Activated naive CD4-positive, alpha-beta T cell treated with anti-CD3 and anti-CD28 coated beads for 36 hours (primary cell): ENCODE data around the gene THRB. TPM values are rescaled to one million over a fixed set of nuclear protein-coding genes. Genes with fewer than 3 reads are reported as not detected.

Experiments used
- CTCF ChIA-PET: fragments of 350-600 bp; sonication (Branson Sonifier 250); formaldehyde crosslinking; loops from one replicate; lab custom pipeline; 2021; ENCODE audit warnings: antibody characterized with exemption; lab: Charles Lee
- DNase-seq: peaks from one replicate; pipeline ENCODE4 v3.0.0-alpha.2; 2020
- H3K27ac Mint-ChIP-seq: one replicate; pipeline ENCODE4 v1.8.0; 2021; ENCODE audit warnings: mild to moderate bottlenecking, mixed read lengths
- H3K27me3 Mint-ChIP-seq: one replicate; pipeline ENCODE4 v1.8.0; 2021; ENCODE audit warnings: low read depth, mixed read lengths
- H3K36me3 Mint-ChIP-seq: one replicate; pipeline ENCODE4 v1.8.0; 2021; ENCODE audit warnings: low read depth, mixed read lengths
- H3K4me1 Mint-ChIP-seq: one replicate; pipeline ENCODE4 v1.8.0; 2021; ENCODE audit warnings: low read depth, mixed read lengths
- H3K4me3 Mint-ChIP-seq: one replicate; pipeline ENCODE4 v1.8.0; 2021; ENCODE audit warnings: mild to moderate bottlenecking, moderate library complexity, mixed read lengths
- H3K9me3 Mint-ChIP-seq: one replicate; pipeline ENCODE4 v1.8.0; 2021; ENCODE audit warnings: mixed read lengths
- intact Hi-C: fragments of 100-400 bp; cut with micrococcal nuclease; formaldehyde crosslinking; loops from one replicate; pipeline ENCODE4 v1.15.1; 2023
- total RNA-seq, 2 experiments: library from RNA; stranded (reverse); gene quantifications; one replicate each; pipeline ENCODE4 v1.2.3, GENCODE V29; 2021

The THRB gene
- total RNA-seq, 2 experiments from 2014 or later: not detected

- intact Hi-C loops: no loop called here
- H3K36me3 Mint-ChIP-seq: no peaks in the 10 kb centered on the region
- no peaks in the 10 kb centered on the region for H3K27me3 Mint-ChIP-seq
- H3K27ac Mint-ChIP-seq: no peak overlapping the region
- no peaks in the 10 kb centered on the region for H3K9me3 Mint-ChIP-seq
- H3K4me1 Mint-ChIP-seq: no peaks in the 10 kb centered on the region
- no peak overlapping the region for H3K4me3 Mint-ChIP-seq
- DNase-seq: no peak
- CTCF ChIA-PET: no interaction called here
Measured at GRCh38 chr3:24451461-24452099, 43.1 kb downstream of the THRB start.

- H3K4me1 Mint-ChIP-seq: no peaks in the 10 kb centered on the region
- no peaks in the 10 kb centered on the region for H3K36me3 Mint-ChIP-seq
- intact Hi-C loops: no loop called here
- H3K27me3 Mint-ChIP-seq: no peaks in the 10 kb centered on the region
- H3K27ac Mint-ChIP-seq: no peak overlapping the region
- no peak for DNase-seq
- no peak overlapping the region for H3K4me3 Mint-ChIP-seq
- no peaks in the 10 kb centered on the region for H3K9me3 Mint-ChIP-seq
- CTCF ChIA-PET: no interaction called here
Measured at GRCh38 chr3:24450160-24450907, 44.3 kb downstream of the THRB start.

- DNase-seq: no peak
- no peak overlapping the region for H3K4me3 Mint-ChIP-seq
- intact Hi-C loops: no loop called here
- H3K4me1 Mint-ChIP-seq: no peaks in the 10 kb centered on the region
- H3K9me3 Mint-ChIP-seq: no peaks in the 10 kb centered on the region
- H3K27me3 Mint-ChIP-seq: no peaks in the 10 kb centered on the region
- no peaks in the 10 kb centered on the region for H3K36me3 Mint-ChIP-seq
- H3K27ac Mint-ChIP-seq: no peak overlapping the region
- CTCF ChIA-PET: no interaction called here
Measured at GRCh38 chr3:24447836-24448235, 46.8 kb downstream of the THRB start.

- no peak overlapping the region for H3K4me3 Mint-ChIP-seq
- no peaks in the 10 kb centered on the region for H3K4me1 Mint-ChIP-seq
- no peaks in the 10 kb centered on the region for H3K9me3 Mint-ChIP-seq
- no peaks in the 10 kb centered on the region for H3K27me3 Mint-ChIP-seq
- H3K36me3 Mint-ChIP-seq: no peaks in the 10 kb centered on the region
- no peak overlapping the region for H3K27ac Mint-ChIP-seq
- no peak for DNase-seq
- CTCF ChIA-PET: no interaction called here
- intact Hi-C loops: no loop called here
Measured at GRCh38 chr3:24446032-24446431, 48.6 kb downstream of the THRB start.

GRCh38 chr3:24443476-24443875 lies 51.2 kb downstream of the THRB start:
- CTCF ChIA-PET: no interaction called here
- Mint-ChIP-seq H3K36me3 (no peaks in the 10 kb centered on the region), H3K4me1 (no peaks in the 10 kb centered on the region), H3K4me3 (no peak overlapping the region), H3K27ac (no peak overlapping the region), H3K27me3 (no peaks in the 10 kb centered on the region), H3K9me3 (no peaks in the 10 kb centered on the region)
- intact Hi-C loops: no loop called here
- no peak for DNase-seq

GRCh38 chr3:24440760-24441464 lies 53.7 kb downstream of the THRB start:
- Mint-ChIP-seq H3K9me3 (no peaks in the 10 kb centered on the region), H3K36me3 (no peaks in the 10 kb centered on the region), H3K4me1 (no peaks in the 10 kb centered on the region), H3K4me3 (no peak overlapping the region), H3K27me3 (no peaks in the 10 kb centered on the region), H3K27ac (no peak overlapping the region)
- CTCF ChIA-PET: no interaction called here
- intact Hi-C loops: no loop called here
- no peak for DNase-seq

GRCh38 chr3:24439021-24439420 lies 55.6 kb downstream of the THRB start:
- CTCF ChIA-PET: no interaction called here
- no peaks in the 10 kb centered on the region for H3K36me3 Mint-ChIP-seq
- DNase-seq: no peak
- H3K4me3 Mint-ChIP-seq: no peak overlapping the region
- no peaks in the 10 kb centered on the region for H3K9me3 Mint-ChIP-seq
- intact Hi-C loops: no loop called here
- H3K27ac Mint-ChIP-seq: no peak overlapping the region
- H3K27me3 Mint-ChIP-seq: no peaks in the 10 kb centered on the region
- no peaks in the 10 kb centered on the region for H3K4me1 Mint-ChIP-seq

- no peaks in the 10 kb centered on the region for H3K9me3 Mint-ChIP-seq
- no peaks in the 10 kb centered on the region for H3K27me3 Mint-ChIP-seq
- intact Hi-C loops: no loop called here
- no peaks in the 10 kb centered on the region for H3K36me3 Mint-ChIP-seq
- CTCF ChIA-PET: no interaction called here
- H3K4me3 Mint-ChIP-seq: no peak overlapping the region
- no peaks in the 10 kb centered on the region for H3K4me1 Mint-ChIP-seq
- H3K27ac Mint-ChIP-seq: no peak overlapping the region
- DNase-seq: no peak
Measured at GRCh38 chr3:24437326-24437725, 57.3 kb downstream of the THRB start.

GRCh38 chr3:24435584-24435983 lies 59.1 kb downstream of the THRB start:
- Mint-ChIP-seq H3K36me3 (no peaks in the 10 kb centered on the region), H3K4me3 (no peak overlapping the region), H3K27me3 (no peaks in the 10 kb centered on the region), H3K27ac (no peak overlapping the region), H3K4me1 (no peaks in the 10 kb centered on the region), H3K9me3 (no peaks in the 10 kb centered on the region)
- intact Hi-C loops: no loop called here
- CTCF ChIA-PET: no interaction called here
- DNase-seq: no peak

- no peaks in the 10 kb centered on the region for H3K36me3 Mint-ChIP-seq
- CTCF ChIA-PET: interaction anchor here (0.5 kb wide), 1 partner anchor 106 kb away, joined by 5 read pairs; no protein-coding TSS in a partner anchor
- no peaks in the 10 kb centered on the region for H3K27me3 Mint-ChIP-seq
- no peak overlapping the region for H3K4me3 Mint-ChIP-seq
- H3K27ac Mint-ChIP-seq: no peak overlapping the region
- H3K4me1 Mint-ChIP-seq: no peaks in the 10 kb centered on the region
- no peaks in the 10 kb centered on the region for H3K9me3 Mint-ChIP-seq
- no peak for DNase-seq
- intact Hi-C loops: no loop called here
Measured at GRCh38 chr3:24434651-24435050, 60.0 kb downstream of the THRB start.

- Mint-ChIP-seq H3K36me3 (no peaks in the 10 kb centered on the region), H3K27ac (no peak overlapping the region), H3K9me3 (no peaks in the 10 kb centered on the region), H3K4me3 (no peak overlapping the region), H3K27me3 (no peaks in the 10 kb centered on the region), H3K4me1 (no peaks in the 10 kb centered on the region)
- CTCF ChIA-PET: no interaction called here
- no peak for DNase-seq
- intact Hi-C loops: no loop called here
Measured at GRCh38 chr3:24433838-24434591, 60.6 kb downstream of the THRB start.

- H3K4me3 Mint-ChIP-seq: no peak overlapping the region
- H3K36me3 Mint-ChIP-seq: no peaks in the 10 kb centered on the region
- no peak for DNase-seq
- H3K27me3 Mint-ChIP-seq: no peaks in the 10 kb centered on the region
- no peaks in the 10 kb centered on the region for H3K4me1 Mint-ChIP-seq
- intact Hi-C loops: no loop called here
- H3K27ac Mint-ChIP-seq: no peak overlapping the region
- H3K9me3 Mint-ChIP-seq: no peaks in the 10 kb centered on the region
- CTCF ChIA-PET: no interaction called here
Measured at GRCh38 chr3:24432989-24433388, 61.7 kb downstream of the THRB start.
